Measurements from ENCODE around the gene SLC12A7.

DNA sequence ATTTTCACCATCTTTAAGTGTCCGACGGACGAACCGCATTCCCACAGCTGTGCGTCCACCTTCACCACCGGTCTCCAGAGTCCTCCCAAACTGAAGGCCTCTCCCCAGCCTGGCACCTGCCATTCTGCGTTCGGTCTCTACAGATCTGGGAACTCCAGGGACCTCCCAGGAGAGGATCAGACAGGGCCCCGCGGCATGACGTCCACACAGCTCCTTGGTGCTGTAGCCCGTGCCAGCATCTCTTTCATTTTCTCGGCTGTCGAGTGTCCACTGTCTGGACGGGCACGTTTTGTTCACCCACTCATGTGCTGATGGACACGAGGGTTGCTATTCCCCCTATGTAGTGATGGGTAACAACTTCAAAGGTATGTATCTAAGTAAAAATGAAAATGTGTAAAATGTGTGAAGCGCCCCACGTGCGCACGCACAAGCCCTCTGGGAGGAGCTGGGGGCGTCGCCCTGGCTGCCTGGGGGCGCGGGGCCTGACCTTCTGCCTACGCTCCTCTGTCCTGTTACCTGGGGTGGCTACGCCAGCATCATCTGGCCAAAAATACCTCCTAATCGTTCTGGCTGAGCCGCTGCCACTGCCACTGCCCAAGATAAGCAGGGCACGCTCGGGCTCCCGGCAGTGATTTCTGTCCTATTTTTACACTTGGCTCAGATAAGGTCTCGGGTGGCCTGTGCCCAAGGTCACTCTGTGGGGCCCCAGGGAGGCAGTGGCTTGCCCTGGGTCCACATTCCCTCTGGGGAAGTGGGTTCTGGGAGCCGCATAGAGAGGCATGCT, 10.8 kb upstream of the SLC12A7 start:
- TF ChIP-seq, protein P1, sequence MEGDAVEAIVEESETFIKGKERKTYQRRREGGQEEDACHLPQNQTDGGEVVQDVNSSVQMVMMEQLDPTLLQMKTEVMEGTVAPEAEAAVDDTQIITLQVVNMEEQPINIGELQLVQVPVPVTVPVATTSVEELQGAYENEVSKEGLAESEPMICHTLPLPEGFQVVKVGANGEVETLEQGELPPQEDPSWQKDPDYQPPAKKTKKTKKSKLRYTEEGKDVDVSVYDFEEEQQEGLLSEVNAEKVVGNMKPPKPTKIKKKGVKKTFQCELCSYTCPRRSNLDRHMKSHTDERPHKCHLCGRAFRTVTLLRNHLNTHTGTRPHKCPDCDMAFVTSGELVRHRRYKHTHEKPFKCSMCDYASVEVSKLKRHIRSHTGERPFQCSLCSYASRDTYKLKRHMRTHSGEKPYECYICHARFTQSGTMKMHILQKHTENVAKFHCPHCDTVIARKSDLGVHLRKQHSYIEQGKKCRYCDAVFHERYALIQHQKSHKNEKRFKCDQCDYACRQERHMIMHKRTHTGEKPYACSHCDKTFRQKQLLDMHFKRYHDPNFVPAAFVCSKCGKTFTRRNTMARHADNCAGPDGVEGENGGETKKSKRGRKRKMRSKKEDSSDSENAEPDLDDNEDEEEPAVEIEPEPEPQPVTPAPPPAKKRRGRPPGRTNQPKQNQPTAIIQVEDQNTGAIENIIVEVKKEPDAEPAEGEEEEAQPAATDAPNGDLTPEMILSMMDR (conservative IDR thresholded peaks at IDR 0.05) = no peak
- TF ChIP-seq ZFX (IDR thresholded peaks at IDR 0.05) = no peak
